ENCODE data around the gene NGFR. TPM values are rescaled to one million over a fixed set of nuclear protein-coding genes. Genes with fewer than 3 reads are reported as not detected.

Gene NGFR
- total RNA-seq, 4 donors from 2014 or later = 3.3 to 19.8 (median 8.2) TPM

DNA sequence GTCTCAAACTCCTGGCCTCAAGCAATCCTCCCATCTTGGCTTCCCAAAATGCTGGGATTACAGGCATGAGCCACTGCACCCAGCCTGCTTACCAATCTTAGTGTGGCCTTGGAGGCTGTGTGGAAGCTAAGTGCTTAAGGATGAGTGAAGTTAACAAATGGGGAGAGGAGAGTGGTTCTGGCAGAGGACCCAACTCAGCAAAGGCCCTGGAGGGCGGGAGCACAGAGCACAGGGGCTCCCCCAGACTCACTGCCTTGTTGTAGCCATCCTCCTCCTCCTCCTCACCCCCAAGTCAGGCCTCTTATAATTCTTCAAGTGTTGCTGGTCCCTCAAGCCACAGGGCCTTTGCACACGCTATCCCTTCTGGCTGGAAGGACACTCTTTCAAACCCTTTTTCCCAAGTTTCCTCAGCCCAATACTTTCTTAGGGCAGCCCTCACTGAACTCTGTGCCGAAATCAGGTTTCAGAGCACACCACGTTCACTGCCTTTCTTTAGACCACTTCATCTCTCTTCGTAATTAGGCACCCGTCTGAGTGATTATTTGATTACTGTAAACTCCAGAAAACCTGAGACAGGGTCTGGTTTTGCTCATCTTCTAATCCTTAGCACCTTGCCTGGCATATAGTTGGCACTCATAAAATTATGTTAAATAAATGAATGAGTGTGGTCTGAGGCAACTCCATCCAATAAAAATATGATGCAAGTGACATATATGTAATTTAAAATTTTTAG lies 23.4 kb downstream of the NGFR start:
- Histone ChIP-seq H3K27me3 (peaks cover 3% of the 10 kb centered on the region), H3K27ac (no peak overlapping the region), H3K4me1 (peaks cover 11 to 24% (median 15%) of the 10 kb centered on the region in 4 donors), H3K36me3 (no peaks in the 10 kb centered on the region), H3K9me3 (no peaks in the 10 kb centered on the region), H3K4me3 (no peak overlapping the region)
- intact Hi-C loops (cut with DNase I; ENCODE audit: low total_unique reads) = no loop called here
- TF ChIP-seq EP300 (IDR thresholded peaks at IDR 0.05; ENCODE audit: low read depth) = no peak
- TF ChIP-seq, protein P1, sequence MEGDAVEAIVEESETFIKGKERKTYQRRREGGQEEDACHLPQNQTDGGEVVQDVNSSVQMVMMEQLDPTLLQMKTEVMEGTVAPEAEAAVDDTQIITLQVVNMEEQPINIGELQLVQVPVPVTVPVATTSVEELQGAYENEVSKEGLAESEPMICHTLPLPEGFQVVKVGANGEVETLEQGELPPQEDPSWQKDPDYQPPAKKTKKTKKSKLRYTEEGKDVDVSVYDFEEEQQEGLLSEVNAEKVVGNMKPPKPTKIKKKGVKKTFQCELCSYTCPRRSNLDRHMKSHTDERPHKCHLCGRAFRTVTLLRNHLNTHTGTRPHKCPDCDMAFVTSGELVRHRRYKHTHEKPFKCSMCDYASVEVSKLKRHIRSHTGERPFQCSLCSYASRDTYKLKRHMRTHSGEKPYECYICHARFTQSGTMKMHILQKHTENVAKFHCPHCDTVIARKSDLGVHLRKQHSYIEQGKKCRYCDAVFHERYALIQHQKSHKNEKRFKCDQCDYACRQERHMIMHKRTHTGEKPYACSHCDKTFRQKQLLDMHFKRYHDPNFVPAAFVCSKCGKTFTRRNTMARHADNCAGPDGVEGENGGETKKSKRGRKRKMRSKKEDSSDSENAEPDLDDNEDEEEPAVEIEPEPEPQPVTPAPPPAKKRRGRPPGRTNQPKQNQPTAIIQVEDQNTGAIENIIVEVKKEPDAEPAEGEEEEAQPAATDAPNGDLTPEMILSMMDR (IDR thresholded peaks at IDR 0.05) = no peak
- no peak for TF ChIP-seq POLR2A (IDR thresholded peaks at IDR 0.05)
- TF ChIP-seq POLR2AphosphoS5 (IDR thresholded peaks at IDR 0.05) = no peak
- DNase-seq = no peak
- WGBS, 2 donors (ENCODE audit: low coverage in 1 of 2) = 84 to 89% methylated on average over 5 to 6 of the region's 6 CpGs
- in situ Hi-C loops (cut with MboI; ENCODE audit: low pct_ligation_motif_present in 1 of 4, low pct_unique_long_range_greater_than_20kb in 1 of 4, low sequenced_read_pairs in 3 of 4) = no loop called here

DNA sequence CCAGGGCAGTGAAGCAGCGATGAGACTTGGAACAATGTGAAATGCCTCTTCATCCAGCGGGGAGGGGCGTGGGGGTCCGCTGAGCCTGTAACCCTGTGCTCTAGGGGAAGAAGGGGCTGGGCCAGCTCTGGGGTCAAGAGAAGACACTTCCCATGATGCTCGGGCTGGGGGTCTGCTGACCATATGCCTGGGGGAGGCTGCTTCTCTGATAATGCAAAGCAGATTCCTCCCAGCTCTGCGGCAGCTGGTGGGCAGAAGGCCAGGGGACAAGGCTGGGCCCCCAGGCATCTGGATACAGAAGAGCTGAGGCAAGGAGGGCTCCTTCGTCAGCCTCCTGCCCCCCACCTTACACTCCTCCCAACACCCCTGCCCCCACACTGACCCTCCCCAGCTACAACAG lies 24.7 kb downstream of the NGFR start:
- no peak for TF ChIP-seq POLR2AphosphoS5 (IDR thresholded peaks at IDR 0.05)
- no peak for TF ChIP-seq EP300 (IDR thresholded peaks at IDR 0.05; ENCODE audit: low read depth)
- TF ChIP-seq, protein P1 (IDR thresholded peaks at IDR 0.05) = no peak
- no peak for TF ChIP-seq POLR2A (IDR thresholded peaks at IDR 0.05)
- intact Hi-C loops (cut with DNase I; ENCODE audit: low total_unique reads) = no loop called here
- H3K27ac ChIP-seq = no peak overlapping the region
- in situ Hi-C loops (cut with MboI; ENCODE audit: low pct_ligation_motif_present in 1 of 4, low pct_unique_long_range_greater_than_20kb in 1 of 4, low sequenced_read_pairs in 3 of 4) = no loop called here
- peaks cover 3% of the 10 kb centered on the region for H3K27me3 ChIP-seq
- WGBS, 2 donors (ENCODE audit: low coverage in 1 of 2) = 61 to 68% methylated on average over 4 to 7 of the region's 7 CpGs
- H3K4me1 ChIP-seq = peaks cover 6 to 19% (median 10%) of the 10 kb centered on the region in 4 donors
- H3K9me3 ChIP-seq = no peaks in the 10 kb centered on the region
- DNase-seq = no peak
- H3K36me3 ChIP-seq = no peaks in the 10 kb centered on the region
- H3K4me3 ChIP-seq = no peak overlapping the region

DNA sequence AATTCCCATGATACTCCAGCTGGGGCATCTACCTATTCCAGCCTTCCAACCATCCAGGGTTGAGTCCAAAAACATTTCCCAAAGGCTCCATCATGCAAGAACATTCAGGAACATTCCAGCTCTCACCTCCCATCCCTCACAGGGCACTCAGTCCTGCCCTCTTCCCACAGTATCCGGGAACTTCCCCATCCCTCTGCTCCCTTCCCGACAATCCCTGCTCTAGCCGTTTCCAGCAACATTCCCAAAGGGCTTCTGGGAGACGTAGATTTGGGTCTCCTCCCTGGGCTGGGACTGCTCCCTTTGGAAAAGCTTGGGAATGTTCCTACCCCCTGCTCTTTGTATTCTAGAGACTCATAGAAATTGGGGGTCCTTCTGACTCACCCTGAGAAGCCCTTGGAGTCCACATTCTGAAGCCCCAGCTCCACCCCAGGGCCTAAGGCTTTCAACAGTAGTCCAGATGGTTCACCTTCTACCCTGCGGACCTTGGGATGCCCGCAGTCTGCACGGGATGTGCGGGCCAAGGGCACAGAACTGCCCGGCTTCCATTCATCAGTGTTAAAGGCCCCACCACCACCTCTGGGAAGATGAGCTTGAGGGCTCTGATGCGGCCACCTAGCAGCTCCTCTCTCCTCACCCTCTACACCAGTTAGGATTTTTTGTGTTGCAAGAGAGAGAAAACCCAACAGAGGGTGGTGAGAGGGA lies 25.4 kb downstream of the NGFR start:
- H3K9me3 ChIP-seq = no peaks in the 10 kb centered on the region
- peaks cover 4 to 12% (median 7%) of the 10 kb centered on the region in 4 donors for H3K4me1 ChIP-seq
- TF ChIP-seq POLR2A (IDR thresholded peaks at IDR 0.05) (no peak), EP300 (IDR thresholded peaks at IDR 0.05; ENCODE audit: low read depth) (no peak), POLR2AphosphoS5 (IDR thresholded peaks at IDR 0.05) (no peak)
- TF ChIP-seq, protein P1 (IDR thresholded peaks at IDR 0.05) = no peak
- no peak overlapping the region for H3K27ac ChIP-seq
- H3K27me3 ChIP-seq = peaks cover 3% of the 10 kb centered on the region
- no peak overlapping the region for H3K4me3 ChIP-seq
- in situ Hi-C loops (cut with MboI; ENCODE audit: low pct_ligation_motif_present in 1 of 4, low pct_unique_long_range_greater_than_20kb in 1 of 4, low sequenced_read_pairs in 3 of 4) (no loop called here), intact Hi-C loops (cut with DNase I; ENCODE audit: low total_unique reads) (no loop called here)
- WGBS, 2 donors (ENCODE audit: low coverage in 1 of 2) = 81 to 86% methylated on average over 5 to 10 of the region's 10 CpGs
- H3K36me3 ChIP-seq = no peaks in the 10 kb centered on the region
- DNase-seq = no peak

DNA sequence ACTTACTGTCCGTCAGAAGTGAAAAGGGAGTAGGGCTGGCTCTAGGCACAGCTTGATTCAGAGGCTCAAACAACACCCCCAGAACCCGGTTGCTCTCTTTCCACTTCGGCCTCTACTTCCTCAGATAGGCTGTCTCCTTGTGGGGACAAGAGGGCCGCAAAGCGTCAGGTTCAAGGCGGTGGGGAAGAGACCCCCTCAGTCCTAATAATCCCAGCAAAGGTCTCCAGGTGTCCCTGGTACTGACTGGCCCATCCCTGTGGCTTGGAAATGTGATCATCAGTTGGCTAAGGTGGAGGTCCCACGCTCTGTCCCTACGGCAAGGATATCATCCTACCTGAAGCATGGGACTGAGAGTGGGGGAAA lies 26.0 kb downstream of the NGFR start:
- H3K27me3 ChIP-seq = peaks cover 3% of the 10 kb centered on the region
- H3K27ac ChIP-seq = no peak overlapping the region
- no peak overlapping the region for H3K4me3 ChIP-seq
- in situ Hi-C loops (cut with MboI; ENCODE audit: low pct_ligation_motif_present in 1 of 4, low pct_unique_long_range_greater_than_20kb in 1 of 4, low sequenced_read_pairs in 3 of 4) (no loop called here), intact Hi-C loops (cut with DNase I; ENCODE audit: low total_unique reads) (no loop called here)
- no peaks in the 10 kb centered on the region for H3K9me3 ChIP-seq
- TF ChIP-seq, protein P1 (IDR thresholded peaks at IDR 0.05) = no peak
- TF ChIP-seq POLR2AphosphoS5 (IDR thresholded peaks at IDR 0.05) (no peak), EP300 (IDR thresholded peaks at IDR 0.05; ENCODE audit: low read depth) (no peak), POLR2A (IDR thresholded peaks at IDR 0.05) (no peak)
- H3K4me1 ChIP-seq = peaks cover 0 to 7% (median 2%) of the 10 kb centered on the region in 4 donors
- 92 to 100% methylated on average over 1 to 8 of the region's 8 CpGs for WGBS, 2 donors (ENCODE audit: low coverage in 1 of 2)
- no peaks in the 10 kb centered on the region for H3K36me3 ChIP-seq
- no peak for DNase-seq

Measured in transverse colon (tissue), 4 donors.